Calu3 (cell line): ENCODE measurements around the gene NDST3. TPM values are rescaled to one million over a fixed set of nuclear protein-coding genes. Genes with fewer than 3 reads are reported as not detected.
A peak's percentile ranks its signal among the peaks of the same experiment; 100 is the strongest.

ENCODE experiments used
- Bru-seq: library from RNA; stranded (reverse); fragments of 400-500 nt; gene quantifications from one replicate; lab custom pipeline; 2021; lab: Mats Ljungman, UMichigan
- BruChase-seq, 2 experiments: library from RNA; stranded (reverse); fragments of 400-500 nt; gene quantifications; one replicate each; lab custom pipeline; 2021; lab: Mats Ljungman, UMichigan
- BruUV-seq: library from RNA; stranded (reverse); fragments of 400-500 nt; replicated peaks from 2 replicates; lab custom pipeline; 2021; lab: Mats Ljungman, UMichigan
- CTCF ChIA-PET: fragments of 300-600 bp; sonication (Branson Sonifier 250); formaldehyde crosslinking; loops from one replicate; lab custom pipeline; 2022; ENCODE audit warnings: antibody characterized with exemption; lab: Charles Lee
- DNase-seq: peaks from one replicate; pipeline ENCODE4 v3.0.0; 2022
- H3K27ac Mint-ChIP-seq: one replicate; pipeline ENCODE4 v1.8.0; 2022; ENCODE audit warnings: mixed read lengths; ENCODE audit not compliant: unreplicated experiment
- H3K27me3 Mint-ChIP-seq: one replicate; pipeline ENCODE4 v1.8.0; 2022; ENCODE audit warnings: mixed read lengths; ENCODE audit not compliant: unreplicated experiment
- H3K36me3 Mint-ChIP-seq: one replicate; pipeline ENCODE4 v1.8.0; 2022; ENCODE audit warnings: mild to moderate bottlenecking, moderate library complexity, mixed read lengths; ENCODE audit not compliant: insufficient read depth, unreplicated experiment
- H3K4me1 Mint-ChIP-seq: one replicate; pipeline ENCODE4 v1.8.0; 2022; ENCODE audit warnings: mild to moderate bottlenecking, low read depth, mixed read lengths; ENCODE audit not compliant: unreplicated experiment
- H3K4me3 Mint-ChIP-seq: one replicate; pipeline ENCODE4 v1.8.0; 2022; ENCODE audit warnings: mild to moderate bottlenecking, low read depth, moderate library complexity, mixed read lengths; ENCODE audit not compliant: unreplicated experiment
- H3K9me3 Mint-ChIP-seq: one replicate; pipeline ENCODE4 v1.8.0; 2022; ENCODE audit warnings: low read depth, mixed read lengths; ENCODE audit not compliant: unreplicated experiment
- intact Hi-C: fragments of 100-400 bp; cut with micrococcal nuclease; formaldehyde crosslinking; loops from one replicate; pipeline ENCODE4 v1.10.0; 2022; ENCODE audit not compliant: unreplicated experiment
- long read RNA-seq: library from polyadenylated mRNA; stranded (forward); transcript quantifications from one replicate; pipeline ENCODE4 v2.0.0, GENCODE V29; 2022
- total RNA-seq: library from RNA; stranded (reverse); gene quantifications from 2 replicates; pipeline ENCODE4 v1.2.3, GENCODE V29; 2022
- TF ChIP-seq, protein P1 (sequence below): fragments of 200-600 bp; IDR thresholded peaks from one replicate; pipeline ENCODE4 v1.8.0; 2022; ENCODE audit warnings: antibody characterized with exemption; ENCODE audit not compliant: unreplicated experiment

NDST3 gene
- 0.12 and 0.15 TPM in 2 replicates for total RNA-seq
- Bru-seq, nascent RNA, result percentile 12 among the genes with signal in this experiment
- BruChase-seq, experiment 1, labeled RNA remaining after a 6-hour chase, result percentile 11 among the genes with signal in this experiment
- percentile 8 among the genes with signal in this experiment for BruChase-seq, experiment 2, labeled RNA remaining after a 2-hour chase
- long read RNA-seq, partial matches to known transcripts, result 0 of 1 reads
- long read RNA-seq, other reads (novel, unspliced or antisense), result 1 of 1 reads

GRCh38 chr4:118034053-118034785, at the start of gene NDST3:
NDST3 (plus strand) TSS chr4:118034486; CDS start chr4:118053911, 19,425 bp downstream.
- Mint-ChIP-seq H3K27ac (no peak within 1 kb of the TSS), H3K36me3 (peaks cover 6% of the 10 kb centered on the region), H3K9me3 (no peaks in the 10 kb centered on the region), H3K4me3 (peak within 1 kb of the TSS; percentile 64), H3K27me3 (no peaks in the 10 kb centered on the region), H3K4me1 (no peaks in the 10 kb centered on the region)
- BruUV-seq, result no TSS peak
- intact Hi-C loops, result loop anchor here (1.0 to 10.0 kb wide), 7 partner anchors 191 to 1852 kb away; no protein-coding TSS in a partner anchor
- TF ChIP-seq, protein P1, sequence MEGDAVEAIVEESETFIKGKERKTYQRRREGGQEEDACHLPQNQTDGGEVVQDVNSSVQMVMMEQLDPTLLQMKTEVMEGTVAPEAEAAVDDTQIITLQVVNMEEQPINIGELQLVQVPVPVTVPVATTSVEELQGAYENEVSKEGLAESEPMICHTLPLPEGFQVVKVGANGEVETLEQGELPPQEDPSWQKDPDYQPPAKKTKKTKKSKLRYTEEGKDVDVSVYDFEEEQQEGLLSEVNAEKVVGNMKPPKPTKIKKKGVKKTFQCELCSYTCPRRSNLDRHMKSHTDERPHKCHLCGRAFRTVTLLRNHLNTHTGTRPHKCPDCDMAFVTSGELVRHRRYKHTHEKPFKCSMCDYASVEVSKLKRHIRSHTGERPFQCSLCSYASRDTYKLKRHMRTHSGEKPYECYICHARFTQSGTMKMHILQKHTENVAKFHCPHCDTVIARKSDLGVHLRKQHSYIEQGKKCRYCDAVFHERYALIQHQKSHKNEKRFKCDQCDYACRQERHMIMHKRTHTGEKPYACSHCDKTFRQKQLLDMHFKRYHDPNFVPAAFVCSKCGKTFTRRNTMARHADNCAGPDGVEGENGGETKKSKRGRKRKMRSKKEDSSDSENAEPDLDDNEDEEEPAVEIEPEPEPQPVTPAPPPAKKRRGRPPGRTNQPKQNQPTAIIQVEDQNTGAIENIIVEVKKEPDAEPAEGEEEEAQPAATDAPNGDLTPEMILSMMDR, result peak; percentile 36
- DNase-seq, result peak; percentile 68
- CTCF ChIA-PET, result interaction anchor here (0.7 to 1.1 kb wide), 3 partner anchors 333 to 1854 kb away, joined by 3 to 5 read pairs (median 4); no protein-coding TSS in a partner anchor

- H3K9me3 Mint-ChIP-seq, result no peaks in the 10 kb centered on the region
- intact Hi-C loops, result no loop called here
- no peaks in the 10 kb centered on the region for H3K27me3 Mint-ChIP-seq
- no peak overlapping the region for H3K4me3 Mint-ChIP-seq
- no peak for DNase-seq
- H3K4me1 Mint-ChIP-seq, result peaks cover 6% of the 10 kb centered on the region
- CTCF ChIA-PET, result no interaction called here
- TF ChIP-seq, protein P1, result no peak
- BruUV-seq, result no TSS peak
- H3K27ac Mint-ChIP-seq, result no peak overlapping the region
- H3K36me3 Mint-ChIP-seq, result no peaks in the 10 kb centered on the region
Measured at GRCh38 chr4:117986321-117986720, 48.0 kb upstream of the NDST3 start.

GRCh38 chr4:117987464-117987863, 46.8 kb upstream of the NDST3 start:
- H3K36me3 Mint-ChIP-seq, result no peaks in the 10 kb centered on the region
- H3K4me1 Mint-ChIP-seq, result peaks cover 6% of the 10 kb centered on the region
- CTCF ChIA-PET, result no interaction called here
- intact Hi-C loops, result no loop called here
- H3K9me3 Mint-ChIP-seq, result no peaks in the 10 kb centered on the region
- H3K4me3 Mint-ChIP-seq, result no peak overlapping the region
- no peak for DNase-seq
- H3K27ac Mint-ChIP-seq, result no peak overlapping the region
- TF ChIP-seq, protein P1, result no peak
- no peaks in the 10 kb centered on the region for H3K27me3 Mint-ChIP-seq
- BruUV-seq, result no TSS peak

DNA sequence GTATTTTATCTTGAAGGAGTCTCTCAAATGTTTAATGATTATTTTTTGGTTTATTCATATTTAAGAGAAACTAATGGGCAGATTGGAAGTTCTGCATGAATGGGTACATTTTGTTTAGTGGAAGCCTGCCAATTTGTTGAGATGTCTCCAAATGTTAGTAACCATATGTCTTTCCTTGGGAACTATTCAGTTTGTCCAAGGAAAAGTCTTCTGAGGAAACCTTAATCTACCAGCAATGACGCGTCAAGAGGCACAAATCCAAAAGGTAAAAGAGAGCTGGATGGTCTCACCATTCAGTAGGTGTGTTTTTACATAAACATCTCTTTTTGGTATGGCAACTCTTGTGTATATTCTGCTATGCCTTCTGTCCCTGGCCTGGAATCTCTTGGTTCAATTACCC, 37.4 kb upstream of the NDST3 start:
- CTCF ChIA-PET, result no interaction called here
- Mint-ChIP-seq H3K27me3 (no peaks in the 10 kb centered on the region), H3K4me3 (no peak overlapping the region), H3K9me3 (peaks cover 3% of the 10 kb centered on the region), H3K27ac (no peak overlapping the region), H3K36me3 (no peaks in the 10 kb centered on the region), H3K4me1 (no peaks in the 10 kb centered on the region)
- intact Hi-C loops, result no loop called here
- TF ChIP-seq, protein P1, result no peak
- no TSS peak for BruUV-seq
- DNase-seq, result no peak
